SKM-1 treated with dmso at 0.1 percent for 144 hours (cell line): ENCODE data around the gene SLF2.

ENCODE experiments used
- DNase-seq: peaks from one replicate; lab custom pipeline; 2025; ENCODE audit not compliant: unreplicated experiment; lab: John Stamatoyannopoulos, UW

Gene SLF2

DNA sequence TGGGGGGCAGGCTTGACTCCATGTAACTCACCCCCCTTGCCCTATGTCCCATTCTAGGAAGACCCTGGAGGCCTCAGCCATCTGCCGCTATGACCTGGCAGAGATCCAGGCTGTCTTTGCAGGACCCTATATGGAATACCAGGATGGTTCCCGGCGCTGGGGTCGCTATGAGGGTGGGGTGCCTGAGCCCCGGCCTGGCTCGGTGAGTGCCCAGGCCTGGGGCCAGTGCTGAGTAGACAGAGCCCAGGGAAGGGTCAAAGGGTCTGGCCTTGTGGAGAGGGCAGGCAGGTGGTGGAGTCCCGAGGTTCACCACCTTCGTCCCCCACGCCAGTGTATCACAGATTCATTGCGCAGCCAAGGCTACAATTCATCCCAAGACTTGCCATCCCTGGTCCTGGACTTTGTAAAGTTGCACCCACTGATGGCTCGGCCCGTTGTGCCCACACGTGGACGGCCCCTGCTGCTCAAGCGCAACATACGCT is 67.1 kb downstream of the SLF2 start:
- no peak for DNase-seq

DNA sequence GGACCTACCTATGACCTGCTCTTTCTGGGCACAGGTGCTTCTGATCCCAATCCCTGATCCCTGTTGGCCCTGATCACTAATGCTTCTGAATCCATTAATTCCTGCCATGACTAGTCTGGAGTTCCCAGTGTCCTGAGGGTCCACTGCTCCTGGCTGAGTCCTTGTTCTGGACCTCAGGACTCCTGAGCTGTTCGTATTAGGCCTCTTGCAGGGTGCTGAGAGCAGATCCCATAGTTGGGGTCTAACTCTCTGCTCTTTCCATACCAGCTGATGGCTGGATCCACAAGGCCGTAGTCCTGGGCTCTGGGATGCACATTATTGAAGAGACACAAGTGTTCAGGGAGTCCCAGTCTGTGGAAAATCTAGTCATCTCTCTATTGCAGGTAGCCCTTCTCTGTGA is 67.5 kb downstream of the SLF2 start:
- no peak for DNase-seq

DNA sequence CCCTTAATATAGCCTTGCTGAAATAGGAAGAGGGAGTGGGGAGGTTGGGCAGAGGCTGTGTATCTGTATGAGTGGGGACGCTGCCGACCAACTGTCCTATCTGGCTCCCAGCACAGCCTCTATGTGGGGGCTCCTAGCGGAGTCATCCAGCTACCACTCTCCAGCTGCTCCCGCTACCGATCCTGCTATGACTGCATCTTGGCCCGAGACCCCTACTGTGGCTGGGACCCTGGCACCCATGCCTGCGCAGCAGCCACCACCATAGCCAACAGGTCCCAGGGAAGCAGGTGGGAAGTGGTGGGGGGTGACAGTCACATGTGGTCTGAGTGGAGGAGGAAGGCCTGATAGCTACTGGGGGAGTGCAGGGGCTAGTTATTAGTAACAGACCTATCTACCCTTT is 67.9 kb downstream of the SLF2 start:
- no peak for DNase-seq

DNA sequence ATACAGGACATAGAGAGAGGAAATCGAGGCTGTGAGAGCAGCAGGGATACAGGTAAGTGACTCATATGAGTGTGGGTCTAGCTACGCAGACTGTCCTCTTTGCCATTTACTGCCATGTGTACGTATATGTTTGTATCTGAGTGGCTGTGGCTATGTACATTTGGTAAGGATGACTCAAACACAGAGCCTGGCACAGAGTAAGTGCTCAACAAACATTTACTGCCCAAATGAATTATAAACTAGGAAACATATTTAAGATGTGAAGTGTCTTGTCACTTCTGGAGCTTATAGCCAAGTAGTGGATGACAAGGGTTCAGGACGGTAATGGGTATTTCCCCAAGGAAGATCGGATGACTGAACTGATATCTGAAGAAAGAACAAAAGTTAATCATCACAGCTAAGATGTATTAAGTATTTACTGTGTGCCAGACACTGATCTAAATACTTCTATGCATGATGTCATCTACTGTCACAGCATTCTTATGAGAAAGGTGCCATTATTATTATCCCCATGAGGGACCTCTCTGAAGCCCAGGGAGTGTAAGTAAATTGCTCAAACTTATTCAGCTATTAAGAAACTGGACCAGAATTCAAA is 68.5 kb downstream of the SLF2 start:
- no peak for DNase-seq

DNA sequence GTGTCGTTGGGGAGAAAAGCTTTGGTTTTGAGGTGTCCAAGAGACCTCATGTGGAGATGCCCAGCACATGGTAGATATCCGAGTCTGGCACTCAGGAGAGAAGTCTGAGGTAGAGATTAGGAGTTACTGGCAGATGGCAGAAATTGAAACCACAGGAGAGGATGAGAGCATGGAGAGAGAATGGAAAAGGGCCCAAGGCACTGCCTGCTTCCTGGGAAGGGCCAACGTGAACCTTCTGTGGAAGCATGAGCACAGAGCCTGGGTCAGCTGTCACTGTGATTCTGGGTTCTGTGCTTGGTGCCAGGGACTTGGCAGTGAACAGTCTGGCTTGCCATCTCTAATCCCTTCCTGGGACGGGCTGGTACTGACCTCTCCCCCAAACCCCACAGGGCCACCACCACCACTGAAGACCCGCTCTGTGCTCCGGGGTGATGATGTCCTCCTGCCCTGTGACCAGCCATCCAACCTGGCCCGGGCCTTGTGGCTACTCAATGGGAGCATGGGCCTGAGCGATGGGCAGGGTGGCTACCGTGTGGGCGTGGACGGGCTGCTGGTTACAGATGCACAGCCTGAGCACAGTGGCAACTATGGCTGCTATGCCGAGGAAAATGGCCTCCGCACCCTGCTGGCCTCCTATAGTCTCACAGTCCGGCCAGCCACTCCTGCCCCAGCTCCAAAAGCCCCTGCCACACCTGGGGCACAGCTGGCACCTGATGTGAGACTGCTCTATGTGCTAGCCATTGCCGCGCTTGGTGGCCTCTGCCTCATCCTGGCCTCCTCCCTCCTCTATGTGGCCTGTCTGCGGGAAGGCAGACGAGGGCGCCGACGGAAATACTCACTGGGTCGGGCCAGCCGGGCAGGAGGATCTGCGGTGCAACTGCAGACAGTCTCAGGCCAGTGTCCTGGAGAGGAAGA is 70.4 kb downstream of the SLF2 start:
- DNase-seq = no peak

DNA sequence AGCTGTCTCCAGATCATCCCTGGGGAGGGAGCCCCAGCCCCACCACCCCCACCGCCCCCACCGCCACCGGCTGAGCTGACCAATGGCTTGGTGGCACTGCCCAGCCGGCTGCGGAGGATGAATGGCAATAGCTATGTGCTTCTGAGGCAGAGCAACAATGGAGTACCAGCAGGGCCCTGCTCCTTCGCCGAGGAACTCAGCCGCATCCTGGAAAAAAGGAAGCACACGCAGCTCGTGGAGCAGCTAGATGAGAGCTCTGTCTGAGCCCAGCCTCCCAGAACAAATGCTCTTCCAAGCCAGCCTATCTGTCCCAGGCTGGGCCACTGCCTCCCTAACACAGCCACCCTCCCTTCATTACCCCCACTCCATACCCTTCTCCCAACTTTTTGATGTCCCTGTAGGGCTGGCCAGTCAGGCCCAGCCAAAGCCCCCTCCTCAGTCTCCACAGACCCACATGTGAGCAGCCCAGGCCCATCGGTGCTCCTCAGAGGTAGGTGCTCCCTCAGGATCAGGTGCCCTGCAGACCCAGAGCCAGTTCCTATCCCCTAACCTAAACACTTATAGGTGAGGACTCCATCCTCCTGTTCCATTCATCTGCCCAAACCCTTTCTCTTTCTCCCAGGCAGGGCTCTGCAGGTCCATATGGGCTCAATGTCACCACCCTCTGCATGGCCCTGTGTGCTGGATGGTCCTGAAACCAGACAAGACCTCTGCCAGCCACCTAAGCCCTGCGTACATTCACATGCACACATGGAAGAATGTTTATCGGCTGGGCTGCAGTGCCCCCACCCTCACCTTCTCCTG is 71.3 kb downstream of the SLF2 start:
- DNase-seq = no peak

DNA sequence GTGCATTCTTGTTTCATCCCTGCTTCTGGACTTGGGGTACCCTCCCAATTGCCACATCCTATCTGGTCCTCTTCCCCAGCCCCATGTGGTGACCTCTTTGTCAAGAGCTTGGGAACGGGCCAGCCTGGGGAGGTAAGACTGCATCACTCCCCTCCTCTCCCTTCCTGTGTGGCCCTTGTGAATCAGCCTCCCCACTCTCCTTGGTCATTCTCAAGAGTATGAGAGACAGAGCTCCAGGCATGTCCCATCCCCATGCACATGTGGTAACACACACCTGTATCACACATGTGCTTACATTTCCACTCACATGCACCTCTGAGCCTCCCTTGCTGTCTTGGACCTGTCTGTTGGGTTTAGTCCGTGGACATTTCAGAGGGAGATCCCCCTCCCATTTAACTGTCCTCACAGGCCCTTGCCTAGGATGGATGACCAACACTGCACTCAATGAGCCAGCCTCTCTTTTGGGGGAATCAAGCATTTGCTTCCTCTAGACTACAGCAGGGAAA is 72.0 kb downstream of the SLF2 start:
- DNase-seq = no peak

DNA sequence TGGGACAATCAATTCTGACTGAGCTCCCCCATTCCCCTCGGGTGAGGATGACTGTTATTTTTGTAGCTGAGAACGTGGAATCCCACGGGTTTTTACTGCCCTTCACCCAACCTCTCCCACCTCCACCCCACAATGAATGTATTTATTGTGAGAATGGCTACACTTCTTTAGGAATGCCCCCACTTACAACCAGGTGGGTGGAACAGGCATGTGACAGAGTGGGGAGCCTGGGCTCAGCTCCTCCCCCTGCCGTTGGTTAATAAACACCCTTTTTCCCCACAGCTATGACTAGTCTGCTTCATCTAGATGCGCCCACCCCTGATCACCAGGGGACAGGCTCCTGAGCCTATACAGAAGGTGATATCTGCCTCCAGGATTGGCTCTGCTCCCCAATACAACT is 72.6 kb downstream of the SLF2 start:
- no peak for DNase-seq

DNA sequence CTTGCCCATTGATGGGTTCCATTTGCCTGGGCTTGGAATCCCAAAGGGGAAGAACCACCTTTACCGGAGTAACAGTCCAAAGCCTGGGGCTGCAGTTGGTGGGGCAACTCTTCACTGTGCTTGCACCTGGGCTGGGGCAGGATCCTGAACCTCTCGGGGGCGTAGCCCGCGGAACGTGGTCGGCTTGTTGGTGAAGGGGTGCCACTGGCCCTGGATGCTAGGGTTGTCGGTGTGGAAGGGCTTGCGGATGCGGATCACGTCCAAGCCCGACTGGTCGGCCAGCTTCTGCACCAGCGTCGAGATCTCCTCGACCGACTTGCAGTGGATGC is 73.8 kb downstream of the SLF2 start:
- DNase-seq = no peak

DNA sequence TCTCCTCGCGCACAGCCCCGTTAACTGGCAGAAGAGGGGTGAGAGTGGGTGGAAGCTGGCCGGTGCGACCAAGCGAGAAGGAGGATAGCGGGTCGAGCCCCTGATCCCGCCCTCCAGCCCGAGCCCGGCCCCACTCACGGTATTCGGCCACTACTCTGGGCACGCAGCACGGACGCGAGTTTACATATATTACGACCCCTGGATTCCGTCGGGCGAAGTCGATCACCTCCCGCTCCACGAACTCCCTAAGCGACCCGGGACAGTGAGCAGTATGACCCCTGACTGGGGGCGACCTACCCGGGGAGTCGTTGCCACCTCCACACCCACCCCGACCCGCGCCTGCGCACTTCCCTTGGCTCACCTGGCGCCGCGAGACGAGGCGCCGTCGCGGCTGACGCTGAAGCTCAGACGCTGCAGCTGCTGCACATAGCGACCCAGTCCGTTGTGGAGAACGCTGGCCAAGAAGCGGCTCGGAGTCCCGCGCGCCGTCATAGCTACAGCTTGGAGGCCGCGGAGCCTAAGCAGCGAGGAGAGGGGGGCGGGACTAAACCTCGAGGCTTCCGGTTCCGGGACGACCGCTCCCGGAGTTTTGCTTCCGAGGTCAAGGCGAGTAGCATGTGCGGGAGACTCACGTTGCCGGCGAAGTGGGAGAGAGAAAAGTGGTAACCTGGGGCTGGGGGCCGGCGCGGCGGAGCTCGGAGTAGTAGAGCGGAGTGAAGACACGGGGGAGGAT is 74.4 kb downstream of the SLF2 start, which contains the start of the genes MRPL43 and TWNK:
Gene MRPL43 (minus strand): TSS at position 546 of the 733 bp plus-strand sequence. CDS start 54 bp downstream, at position 492.
Gene TWNK (plus strand): TSS at position 592 of the 733 bp plus-strand sequence. CDS start 668 bp downstream, outside the sequence.
- DNase-seq = peak; percentile 55

DNA sequence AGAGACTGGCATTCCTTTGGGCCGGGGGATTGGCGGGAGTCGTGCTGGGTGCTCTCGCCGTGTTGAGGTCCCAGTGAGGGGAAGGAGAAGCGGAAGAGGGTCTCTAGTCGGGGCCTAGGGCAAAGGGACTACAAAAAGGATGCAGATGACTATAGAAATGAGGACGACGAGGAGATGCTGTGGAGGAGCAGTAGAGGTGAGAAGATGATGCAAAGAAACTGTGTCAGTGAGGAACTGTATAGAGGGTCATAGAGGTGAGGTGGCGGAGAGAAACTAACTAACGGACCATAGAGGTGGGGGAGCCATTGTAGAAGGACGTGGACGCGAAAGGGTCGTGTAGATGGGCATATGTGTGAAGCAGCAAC is 74.9 kb downstream of the SLF2 start:
- DNase-seq = no peak

DNA sequence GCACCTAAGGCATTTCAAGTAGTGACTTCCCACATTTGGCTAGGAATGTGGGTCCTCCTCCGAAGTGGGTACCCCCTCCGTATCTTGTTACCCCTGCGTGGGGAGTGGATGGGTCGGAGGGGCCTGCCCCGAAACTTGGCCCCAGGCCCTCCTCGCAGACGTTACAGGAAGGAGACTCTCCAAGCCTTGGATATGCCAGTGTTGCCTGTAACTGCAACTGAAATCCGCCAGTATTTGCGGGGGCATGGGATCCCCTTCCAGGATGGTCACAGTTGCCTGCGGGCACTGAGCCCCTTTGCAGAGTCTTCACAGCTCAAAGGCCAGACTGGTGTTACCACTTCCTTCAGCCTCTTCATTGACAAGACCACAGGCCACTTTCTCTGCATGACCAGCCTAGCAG is 75.4 kb downstream of the SLF2 start:
- DNase-seq = no peak

DNA sequence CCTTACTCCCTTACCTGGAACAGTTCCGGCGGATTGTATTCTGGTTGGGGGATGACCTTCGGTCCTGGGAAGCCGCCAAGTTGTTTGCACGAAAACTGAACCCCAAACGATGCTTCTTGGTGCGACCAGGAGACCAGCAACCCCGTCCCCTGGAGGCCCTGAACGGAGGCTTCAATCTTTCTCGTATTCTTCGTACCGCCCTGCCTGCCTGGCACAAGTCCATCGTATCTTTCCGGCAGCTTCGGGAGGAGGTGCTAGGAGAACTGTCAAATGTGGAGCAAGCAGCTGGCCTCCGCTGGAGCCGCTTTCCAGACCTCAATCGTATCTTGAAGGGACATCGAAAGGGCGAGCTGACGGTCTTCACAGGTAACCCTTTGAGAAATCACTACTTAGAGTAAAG is 76.3 kb downstream of the SLF2 start:
- DNase-seq = no peak

DNA sequence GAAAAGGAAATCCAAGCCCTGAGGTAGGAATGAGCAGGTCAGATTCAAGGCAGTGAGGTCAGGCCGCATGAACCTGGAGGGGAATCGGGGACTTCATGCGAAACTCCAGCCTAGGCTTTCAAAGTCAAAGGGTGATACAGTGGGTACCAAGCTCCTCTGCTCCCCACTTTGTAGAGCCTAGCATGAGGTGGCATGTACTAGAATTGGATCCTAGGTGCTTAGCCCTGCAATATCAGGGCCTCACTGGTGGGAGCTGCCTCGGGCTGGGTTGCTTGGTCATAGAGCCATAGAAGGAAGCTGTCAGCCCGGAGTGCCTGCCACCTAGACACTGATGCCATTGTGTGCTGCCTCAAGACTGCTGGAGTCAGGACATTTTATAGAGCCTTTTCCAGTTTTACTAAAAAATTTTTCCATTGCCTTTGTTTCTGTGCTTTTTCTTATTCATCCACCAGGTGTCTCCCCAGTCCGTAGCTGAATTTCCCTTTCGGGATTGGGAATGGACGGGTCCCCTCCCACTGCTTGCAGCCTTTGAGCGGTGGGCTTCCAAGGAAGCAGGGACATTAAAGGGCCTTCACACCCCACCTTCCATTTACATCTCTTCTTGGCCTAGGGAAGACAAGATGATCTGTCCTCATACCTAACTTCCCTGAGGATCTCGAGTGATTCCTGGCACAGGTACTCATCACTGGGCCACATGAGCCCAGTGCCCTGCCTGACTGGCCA is 81.4 kb downstream of the SLF2 start:
- DNase-seq = no peak

DNA sequence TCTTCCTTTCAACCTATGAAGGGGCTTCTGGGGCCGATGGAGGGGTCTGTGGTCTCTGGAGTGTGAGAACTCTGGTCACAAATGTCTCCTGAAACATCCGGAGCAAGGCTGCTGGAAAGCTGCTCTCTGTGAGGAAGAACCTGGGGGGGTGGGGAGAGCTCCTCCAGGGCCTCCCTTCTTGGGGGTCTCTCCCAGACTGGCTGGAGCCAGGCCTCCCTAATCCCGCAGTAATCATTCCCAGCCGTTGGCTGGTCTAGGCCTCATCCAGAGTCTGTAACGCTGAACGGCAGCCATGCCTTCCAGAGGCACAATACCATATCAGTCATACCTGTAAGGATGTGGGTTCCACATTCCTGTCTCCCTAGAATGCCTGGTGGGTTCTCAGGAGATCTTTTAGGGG is 82.4 kb downstream of the SLF2 start:
- DNase-seq = no peak

DNA sequence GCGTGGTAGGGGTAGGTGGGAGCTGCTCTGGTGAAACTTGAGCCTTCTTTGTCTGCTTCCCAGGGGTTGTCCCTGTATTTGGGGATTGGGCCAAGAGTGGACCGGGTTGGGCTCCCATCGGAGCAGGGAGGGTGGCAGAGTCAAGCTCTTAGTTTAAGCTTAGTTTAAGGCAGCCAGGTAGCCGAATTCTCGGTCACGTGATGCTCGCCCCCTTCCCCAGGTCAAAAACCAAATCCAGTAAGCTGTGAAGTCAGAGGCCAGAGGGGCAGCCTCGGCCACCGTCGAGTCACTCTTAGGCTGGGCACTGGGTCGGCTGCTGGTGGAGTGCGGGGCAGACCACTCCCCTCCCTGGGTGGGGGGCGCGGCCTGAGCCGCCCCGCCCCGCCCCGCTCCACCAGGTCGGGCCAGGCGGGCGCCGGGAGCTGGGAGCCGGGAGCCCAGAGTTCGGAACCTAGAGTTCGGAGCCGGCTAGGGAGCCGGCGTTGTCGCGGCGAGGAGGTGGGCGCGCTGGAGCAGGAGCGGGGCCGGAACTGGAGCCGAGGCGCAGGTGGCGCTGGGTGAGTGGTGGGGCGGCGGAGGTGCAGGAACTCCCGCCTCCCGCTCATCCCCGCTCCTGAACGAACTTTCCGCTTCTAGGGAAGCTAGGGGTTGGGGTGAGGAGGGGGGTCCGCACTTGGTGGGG is 84.1 kb downstream of the SLF2 start:
- no peak for DNase-seq

DNA sequence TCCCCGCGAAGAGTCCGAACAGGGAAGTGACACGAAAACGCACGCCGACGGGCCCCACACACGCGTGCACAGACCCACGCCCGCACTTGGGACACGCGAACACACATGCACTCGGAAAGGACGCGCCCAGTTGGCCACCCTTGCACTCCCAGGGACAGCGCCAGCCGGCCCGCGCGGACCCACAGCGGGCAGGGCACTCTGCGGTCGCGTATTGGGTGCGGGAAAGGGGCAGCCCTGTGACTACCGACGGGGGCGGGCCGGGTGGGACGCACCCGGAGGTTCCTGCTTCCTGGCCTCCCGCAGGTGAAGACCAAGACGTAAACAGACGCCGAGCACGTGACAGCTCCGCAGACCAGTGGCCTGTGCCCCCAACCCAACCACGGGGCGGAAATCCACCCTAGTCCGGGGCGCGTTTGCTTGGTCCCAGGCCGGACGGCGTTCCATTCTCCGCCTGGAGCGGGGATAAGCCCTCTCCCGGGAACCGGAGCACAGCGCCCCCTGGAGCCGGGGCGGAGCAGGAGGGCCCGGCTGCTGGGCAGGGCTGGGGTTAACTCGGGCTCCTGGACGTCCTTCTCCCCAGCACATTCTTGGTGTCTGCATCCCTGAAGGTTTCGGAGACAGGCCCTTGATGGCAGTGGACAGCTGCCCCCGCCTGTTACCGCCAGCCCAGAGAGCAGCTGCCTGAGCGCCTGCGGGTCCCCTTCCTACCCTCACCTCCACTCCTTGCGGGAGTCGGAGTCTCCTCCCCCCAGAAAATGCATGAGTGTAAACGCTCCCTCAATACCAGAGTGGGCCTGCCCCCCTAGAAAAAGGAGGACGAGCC is 84.8 kb downstream of the SLF2 start:
- peak; percentile 49 for DNase-seq

DNA sequence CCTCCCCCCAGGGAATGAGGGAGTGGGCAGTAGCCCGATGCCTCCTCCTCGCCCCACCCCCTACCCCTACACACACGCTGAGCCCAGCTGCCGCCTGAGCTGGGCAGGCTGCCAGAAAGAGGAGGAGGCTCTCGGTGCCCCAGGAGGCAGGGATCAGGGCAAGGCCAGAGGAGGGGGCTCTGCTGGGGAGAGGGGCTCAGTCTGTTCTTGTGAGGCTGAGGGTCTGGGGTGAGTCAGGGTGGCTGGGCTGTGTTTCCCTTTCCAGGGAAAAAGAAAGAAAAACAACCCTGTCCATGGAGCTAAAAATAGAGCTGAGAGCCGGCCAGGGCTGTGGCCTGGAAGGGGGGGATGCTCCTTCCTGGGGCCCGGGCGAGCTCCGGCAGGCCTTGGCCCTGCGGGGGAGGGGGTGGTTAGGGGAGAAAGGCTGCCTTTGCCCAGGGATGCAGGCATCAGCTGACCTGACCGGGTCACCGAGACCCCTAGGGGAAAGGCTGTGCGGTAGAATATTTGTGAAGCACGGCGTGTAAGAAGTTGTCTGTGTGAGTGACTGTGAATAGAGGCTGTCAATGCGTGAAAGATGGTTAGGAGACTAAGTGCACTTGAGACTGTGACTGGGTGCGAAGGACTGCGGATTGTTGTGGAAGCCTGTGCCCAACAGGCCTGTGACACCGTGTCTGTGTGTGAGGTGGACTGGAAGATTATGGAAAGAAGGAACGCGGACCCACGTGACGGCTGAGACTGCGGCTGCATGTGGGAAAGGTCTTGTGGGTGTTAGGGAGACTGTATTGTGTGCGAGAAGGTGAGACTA is 85.6 kb downstream of the SLF2 start:
- DNase-seq = peak; percentile 39
